ENCODE measurements around the gene HAGHL.
"Not testable (repeated sequence)": the region's sequence is repeated elsewhere in the genome, so short reads cannot be mapped to it uniquely, and the experiment has no call there.

HAGHL gene

DNA sequence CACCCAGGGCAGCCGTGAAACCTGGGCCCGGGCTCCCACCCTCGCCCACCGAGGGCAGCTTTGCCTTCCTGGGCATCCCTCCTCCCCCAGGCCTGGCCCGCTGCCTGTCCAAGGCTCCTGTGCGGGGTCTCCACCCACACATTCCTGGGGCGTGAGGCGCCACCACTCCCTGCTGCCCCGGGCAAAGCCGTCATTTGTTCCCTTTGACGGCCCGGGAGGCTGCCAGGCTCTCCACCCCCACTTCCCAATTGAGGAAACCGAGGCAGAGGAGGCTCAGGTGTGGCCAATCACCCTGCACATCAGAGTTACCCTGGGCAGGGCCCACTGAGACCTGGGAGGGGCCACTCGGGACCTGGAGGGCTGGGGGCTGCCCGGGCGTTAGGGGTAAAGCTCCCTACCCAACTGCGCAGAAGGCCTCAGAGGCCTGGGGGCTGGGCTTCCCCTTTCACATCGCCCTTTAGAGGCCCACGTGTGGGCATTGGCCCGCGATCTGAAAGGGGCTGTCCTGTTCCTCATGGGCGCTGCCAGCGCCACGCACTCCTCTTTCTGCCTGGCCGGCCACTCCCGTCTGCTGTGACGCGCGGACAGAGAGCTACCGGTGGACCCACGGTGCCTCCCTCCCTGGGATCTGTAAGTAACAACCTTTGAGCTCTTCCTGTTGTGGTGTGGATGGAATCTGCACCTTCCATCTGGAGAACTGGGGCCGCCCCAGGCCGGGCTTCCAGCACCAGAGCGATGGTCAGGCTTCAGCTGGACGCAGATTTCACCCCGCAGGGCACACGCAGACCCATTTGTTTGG lies 33.8 kb downstream of the HAGHL start, which contains the start of gene MSLN:
TSS of gene MSLN (plus strand) at position 190 of the 799 bp plus-strand sequence. CDS start 1,947 bp downstream, outside the sequence.
- no peak for DNase-seq

DNA sequence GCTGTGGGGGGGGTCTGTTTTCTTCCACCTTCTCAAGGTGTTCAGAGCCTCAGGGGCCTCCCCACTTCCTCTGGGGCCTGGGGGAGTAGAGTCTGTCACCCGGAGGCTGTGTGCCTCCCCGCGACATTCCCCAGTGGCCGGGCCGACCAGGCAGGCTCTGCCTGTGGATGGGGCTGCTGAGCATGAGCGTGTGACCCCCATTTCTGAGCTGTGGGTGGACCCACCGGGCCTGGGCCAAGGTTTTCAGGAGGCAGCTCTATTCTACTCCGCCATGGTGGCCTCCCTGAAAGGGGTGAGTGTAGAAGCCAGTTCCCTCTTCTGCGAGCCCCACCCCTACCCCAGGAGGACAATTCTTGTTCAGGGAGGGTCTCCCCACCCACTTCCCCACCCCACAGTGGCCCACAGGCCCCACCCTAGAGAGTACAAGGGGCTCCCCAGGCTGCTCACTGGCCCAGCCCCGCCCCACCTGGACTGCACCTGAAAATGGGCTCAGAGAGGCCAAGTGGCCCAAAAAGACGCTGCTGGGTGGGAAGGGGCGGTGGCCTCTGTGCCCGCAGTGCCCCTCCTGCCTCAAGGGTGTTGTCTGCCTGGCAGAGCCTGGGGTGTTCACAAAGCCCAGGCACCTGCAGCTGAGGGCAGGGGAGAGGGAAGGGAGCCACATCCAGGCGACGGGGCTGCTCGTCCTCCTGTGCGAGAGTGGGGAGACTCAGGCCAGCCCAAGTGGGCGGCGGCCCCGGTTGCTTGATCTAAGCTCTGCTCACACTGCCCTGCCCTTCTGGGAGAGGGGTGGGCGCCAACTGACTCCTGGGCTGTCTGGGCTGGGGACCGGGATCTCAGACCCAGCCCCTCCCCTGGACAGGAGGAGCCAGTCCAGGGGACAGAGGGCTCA lies 35.0 kb downstream of the HAGHL start:
- DNase-seq = no peak

DNA sequence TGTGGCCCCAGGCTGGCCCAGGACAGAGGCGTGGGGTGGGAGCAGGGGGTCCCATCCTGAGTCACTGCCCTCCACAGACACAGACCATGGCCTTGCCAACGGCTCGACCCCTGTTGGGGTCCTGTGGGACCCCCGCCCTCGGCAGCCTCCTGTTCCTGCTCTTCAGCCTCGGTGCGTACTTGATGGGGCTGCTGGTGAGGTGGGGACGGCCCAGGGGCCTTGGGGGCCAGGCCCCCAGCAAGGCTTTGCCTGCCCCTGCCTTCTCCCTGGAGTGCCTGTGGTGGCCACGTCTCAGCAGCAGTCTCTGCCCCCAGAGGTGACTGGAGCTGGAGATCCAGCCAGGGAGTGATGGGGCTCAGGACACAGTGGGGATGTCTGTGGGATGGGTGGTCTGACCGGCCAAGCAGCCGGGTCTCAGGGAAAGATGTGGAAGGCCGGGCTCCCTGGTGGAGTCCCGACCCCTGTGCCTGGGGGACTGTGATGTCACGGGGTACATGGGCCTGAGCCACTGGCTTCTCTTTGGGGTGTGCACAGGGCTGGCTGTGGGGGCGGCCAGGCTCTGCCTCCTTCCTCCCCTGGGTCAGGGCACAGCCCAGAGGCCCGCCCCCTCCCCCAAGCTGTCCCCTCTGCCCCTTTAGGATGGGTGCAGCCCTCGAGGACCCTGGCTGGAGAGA lies 35.8 kb downstream of the HAGHL start:
- no peak for DNase-seq

DNA sequence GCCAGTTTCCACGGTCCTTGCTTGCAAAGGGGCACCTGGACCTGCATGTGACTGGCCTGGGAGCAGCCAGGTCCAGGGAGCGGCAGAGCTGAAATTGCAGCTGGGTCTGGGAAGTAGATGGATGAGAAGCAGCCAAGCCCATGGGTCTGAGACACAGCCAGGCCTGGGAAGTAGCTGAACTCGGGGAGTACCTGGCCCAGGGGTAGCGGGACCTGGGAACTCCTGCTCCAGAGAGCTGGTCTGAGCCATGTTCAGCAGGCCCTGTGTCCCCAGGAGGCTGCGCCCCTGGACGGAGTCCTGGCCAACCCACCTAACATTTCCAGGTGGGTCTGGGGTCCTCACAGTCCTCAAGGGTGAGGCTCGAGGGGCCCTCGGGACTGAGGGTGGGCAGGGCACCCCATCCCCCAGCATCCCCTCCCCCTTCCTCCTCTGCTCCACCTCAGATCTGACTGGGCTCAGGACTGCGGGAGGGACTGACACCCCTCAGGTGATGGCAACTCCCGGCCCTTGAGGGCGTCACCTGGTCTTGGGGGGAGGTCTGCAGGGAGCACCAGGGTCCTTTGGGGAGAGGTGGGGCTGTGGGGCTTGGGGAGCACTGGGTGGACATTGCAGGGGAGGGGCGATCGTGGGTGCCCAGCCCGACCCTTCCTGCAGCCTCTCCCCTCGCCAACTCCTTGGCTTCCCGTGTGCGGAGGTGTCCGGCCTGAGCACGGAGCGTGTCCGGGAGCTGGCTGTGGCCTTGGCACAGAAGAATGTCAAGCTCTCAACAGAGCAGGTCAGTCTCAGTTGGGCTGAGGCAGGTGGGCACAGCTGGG lies 36.7 kb downstream of the HAGHL start:
- DNase-seq = no peak

DNA sequence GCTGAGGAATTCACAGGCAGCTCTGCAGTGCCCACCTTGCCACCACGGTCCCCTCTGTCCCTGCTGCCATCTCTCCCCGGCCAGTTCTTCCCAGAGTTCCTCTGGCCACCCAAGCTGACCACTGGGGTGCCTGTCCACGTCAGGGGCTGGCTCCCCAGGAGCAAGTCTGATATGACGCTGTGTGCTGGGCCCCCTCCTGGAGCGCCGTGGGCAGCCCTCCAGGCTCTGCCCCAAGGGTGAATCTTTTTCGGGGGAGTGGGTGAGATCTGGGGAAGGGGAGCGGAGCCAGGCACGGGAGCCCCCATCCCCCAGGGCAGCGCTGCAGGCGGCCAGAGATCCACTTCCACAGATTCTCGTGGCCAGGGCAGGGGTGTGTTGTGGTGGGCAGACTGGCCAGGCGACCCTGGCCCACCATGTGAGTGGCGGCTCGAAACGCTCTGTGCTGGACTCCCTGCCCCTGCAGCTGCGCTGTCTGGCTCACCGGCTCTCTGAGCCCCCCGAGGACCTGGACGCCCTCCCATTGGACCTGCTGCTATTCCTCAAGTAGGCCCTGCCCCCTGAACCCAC lies 37.4 kb downstream of the HAGHL start:
- no peak for DNase-seq

DNA sequence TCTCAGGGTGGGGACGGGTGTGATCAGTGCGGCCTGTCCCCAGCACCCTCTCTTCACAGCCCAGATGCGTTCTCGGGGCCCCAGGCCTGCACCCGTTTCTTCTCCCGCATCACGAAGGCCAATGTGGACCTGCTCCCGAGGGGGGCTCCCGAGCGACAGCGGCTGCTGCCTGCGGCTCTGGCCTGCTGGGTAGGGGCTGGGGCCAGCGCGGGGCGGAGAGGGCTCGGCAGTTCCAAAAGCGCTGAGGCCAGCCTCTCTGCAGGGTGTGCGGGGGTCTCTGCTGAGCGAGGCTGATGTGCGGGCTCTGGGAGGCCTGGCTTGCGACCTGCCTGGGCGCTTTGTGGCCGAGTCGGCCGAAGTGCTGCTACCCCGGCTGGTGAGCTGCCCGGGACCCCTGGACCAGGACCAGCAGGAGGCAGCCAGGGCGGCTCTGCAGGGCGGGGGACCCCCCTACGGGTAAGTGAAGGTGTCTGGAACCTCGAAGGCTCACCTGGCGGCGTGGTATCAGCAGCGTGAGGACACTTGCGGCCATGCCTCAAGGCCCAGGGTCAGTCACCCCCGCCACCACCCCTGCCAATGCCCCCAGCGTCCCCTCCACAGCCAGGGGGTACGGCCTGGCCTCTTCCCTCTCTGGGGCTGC lies 38.1 kb downstream of the HAGHL start:
- no peak for DNase-seq

DNA sequence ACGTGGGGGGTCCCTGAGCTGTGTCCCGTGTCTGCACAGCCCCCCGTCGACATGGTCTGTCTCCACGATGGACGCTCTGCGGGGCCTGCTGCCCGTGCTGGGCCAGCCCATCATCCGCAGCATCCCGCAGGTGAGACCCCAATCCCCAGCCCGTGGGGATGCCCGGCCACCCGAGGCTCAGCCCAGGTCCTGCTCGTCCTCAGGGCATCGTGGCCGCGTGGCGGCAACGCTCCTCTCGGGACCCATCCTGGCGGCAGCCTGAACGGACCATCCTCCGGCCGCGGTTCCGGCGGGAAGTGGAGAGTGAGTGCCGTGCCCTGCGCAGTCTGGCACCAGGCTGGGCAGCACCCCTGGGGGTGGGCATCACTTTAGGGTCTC lies 38.6 kb downstream of the HAGHL start:
- DNase-seq = no peak

DNA sequence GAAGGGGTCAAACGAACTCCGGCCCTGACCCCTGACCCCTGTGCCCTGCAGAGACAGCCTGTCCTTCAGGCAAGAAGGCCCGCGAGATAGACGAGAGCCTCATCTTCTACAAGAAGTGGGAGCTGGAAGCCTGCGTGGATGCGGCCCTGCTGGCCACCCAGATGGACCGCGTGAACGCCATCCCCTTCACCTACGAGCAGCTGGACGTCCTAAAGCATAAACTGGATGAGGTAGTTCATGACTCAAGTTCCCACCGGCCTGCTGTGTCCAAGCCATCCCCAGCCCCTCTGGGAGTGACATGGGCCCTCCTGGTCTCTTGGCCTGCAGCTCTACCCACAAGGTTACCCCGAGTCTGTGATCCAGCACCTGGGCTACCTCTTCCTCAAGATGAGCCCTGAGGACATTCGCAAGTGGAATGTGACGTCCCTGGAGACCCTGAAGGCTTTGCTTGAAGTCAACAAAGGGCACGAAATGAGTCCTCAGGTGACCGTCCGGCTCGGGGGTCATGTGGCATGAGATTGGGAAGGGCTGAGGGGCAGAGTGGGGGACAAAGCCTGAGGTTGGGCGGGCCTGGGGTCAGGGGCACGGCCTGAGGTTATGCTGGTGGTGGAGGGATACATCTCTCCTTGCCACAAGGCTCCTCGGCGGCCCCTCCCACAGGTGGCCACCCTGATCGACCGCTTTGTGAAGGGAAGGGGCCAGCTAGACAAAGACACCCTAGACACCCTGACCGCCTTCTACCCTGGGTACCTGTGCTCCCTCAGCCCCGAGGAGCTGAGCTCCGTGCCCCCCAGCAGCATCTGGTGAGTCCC lies 39.3 kb downstream of the HAGHL start:
- DNase-seq = no peak

DNA sequence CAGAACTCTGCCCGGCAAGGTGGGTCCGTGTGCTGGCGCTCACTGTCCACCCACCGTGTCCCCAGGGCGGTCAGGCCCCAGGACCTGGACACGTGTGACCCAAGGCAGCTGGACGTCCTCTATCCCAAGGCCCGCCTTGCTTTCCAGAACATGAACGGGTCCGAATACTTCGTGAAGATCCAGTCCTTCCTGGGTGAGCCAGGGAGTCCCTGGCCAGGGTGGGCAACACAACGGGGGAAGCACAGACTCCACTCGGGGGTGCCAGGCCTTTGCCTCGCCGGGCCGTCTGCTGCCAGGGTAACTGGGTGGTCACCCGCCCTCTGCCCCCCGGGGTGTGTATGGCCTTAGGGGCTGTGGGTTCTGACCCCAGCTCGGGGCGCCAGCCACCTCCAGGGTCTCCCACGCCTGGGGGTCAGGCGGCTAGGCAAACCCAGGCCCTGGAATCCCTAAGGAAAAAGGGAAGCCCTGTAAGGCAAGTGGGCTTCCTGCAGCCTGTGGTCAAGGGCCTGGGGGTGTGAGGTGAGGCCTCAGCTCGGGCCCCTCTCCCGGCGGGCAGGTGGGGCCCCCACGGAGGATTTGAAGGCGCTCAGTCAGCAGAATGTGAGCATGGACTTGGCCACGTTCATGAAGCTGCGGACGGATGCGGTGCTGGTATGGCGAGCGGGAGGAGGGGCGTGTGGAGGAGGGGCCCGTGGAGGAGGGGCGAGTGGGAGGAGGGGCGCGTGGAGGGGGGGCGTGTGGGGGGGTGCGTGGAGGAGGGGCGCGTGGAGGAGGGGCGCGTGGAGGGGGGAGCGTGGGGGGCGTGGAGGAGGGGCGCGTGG lies 40.1 kb downstream of the HAGHL start:
- DNase-seq = no peak

DNA sequence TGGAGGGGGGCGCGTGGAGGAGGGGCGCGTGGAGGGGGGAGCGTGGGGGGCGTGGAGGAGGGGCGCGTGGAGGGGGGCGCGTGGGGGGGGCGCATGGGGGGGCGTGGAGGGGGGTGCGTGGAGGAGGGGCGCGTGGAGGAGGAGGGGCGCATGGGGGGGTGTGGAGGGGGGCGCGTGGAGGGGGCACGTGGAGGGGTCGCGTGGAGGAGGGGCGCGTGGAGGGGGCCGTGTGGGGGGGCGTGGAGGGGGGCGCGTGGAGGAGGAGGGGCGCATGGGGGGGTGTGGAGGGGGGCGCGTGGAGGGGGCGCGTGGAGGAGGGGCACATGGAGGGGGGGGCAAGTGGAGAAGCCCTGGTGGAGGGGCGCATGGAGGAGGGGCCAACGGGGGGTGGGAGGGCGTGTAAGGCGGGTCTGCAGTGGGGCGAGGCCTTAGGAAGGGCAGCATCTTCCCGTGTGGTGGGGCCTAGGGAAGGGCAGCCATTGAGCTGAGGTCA lies 40.9 kb downstream of the HAGHL start:
- DNase-seq = no peak

DNA sequence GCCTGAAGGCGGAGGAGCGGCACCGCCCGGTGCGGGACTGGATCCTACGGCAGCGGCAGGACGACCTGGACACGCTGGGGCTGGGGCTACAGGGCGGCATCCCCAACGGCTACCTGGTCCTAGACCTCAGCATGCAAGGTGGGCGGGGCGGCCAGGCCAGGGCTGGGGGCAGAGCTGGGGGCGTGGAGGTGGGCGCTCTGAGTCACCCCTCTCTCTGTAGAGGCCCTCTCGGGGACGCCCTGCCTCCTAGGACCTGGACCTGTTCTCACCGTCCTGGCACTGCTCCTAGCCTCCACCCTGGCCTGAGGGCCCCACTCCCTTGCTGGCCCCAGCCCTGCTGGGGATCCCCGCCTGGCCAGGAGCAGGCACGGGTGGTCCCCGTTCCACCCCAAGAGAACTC lies 41.5 kb downstream of the HAGHL start:
- DNase-seq = no peak

DNA sequence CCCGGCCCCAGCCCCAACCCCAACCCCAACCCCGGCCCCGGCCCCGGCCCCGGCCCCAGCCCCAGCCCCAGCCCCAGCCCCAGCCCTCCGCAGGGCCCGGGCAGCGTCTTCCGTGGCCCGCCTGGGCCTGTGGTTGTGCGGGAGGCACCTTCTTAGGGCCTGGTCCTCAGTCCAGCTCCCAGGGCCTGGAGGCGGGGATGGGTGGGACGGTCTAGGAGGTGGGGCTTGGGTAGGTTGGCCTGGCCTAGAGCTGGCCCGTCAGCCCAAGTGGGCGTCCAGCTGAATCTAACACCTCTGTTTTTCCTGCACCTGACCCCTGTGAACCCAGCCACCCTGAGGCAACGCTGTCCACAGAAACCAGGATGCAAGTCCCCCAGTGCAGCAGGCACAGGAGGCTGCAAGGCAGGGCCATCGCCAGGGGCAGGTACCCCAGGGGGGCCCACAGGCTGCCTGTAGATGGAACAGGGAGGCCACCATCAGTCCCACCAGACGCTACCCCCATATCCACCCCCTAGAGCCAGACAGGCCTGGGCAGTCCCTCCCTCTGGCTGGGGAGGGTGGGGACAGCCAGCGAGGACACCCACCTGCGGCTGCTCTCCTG lies 42.4 kb downstream of the HAGHL start:
- DNase-seq = no peak

DNA sequence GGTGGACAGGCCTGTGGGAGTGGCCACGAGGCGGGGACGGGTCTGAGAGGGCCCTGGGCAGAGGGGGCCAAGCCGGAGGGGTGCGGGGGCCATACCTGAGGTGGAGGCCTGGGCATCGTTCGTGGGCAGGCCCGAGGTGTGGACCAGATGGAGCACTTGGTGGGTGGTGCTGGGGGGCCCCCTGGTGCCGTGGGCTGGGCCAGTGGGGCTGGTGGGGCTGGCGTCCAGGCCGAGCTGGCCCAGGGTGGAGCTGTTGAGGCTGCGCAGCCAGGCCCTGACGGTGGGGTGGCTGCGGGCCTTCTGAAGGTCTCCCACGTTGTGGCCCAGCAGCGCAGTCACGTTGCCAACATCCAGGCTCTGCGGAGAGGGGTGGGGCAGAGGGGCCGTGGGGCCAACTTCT lies 43.0 kb downstream of the HAGHL start:
- DNase-seq = no peak

DNA sequence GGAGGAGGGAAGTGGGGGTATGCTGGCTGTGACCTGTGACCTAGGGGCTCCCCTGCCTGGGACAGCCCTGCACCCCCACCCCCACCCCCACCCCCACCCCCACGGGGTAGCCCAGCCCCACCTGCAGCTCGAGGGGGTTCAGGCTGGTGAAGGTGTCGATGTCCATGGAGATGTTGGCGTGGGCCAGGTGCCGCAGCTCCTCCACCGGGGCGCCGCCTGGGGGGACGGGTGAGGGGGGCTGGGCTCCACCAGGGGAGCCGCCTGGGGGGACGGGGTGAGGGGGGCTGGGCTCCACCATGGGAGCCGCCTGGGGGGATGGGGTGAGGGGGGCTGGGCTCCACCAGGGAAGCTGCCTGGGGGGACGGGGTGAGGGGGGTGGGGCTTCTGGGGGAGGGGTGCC lies 43.5 kb downstream of the HAGHL start:
- DNase-seq = no peak

DNA sequence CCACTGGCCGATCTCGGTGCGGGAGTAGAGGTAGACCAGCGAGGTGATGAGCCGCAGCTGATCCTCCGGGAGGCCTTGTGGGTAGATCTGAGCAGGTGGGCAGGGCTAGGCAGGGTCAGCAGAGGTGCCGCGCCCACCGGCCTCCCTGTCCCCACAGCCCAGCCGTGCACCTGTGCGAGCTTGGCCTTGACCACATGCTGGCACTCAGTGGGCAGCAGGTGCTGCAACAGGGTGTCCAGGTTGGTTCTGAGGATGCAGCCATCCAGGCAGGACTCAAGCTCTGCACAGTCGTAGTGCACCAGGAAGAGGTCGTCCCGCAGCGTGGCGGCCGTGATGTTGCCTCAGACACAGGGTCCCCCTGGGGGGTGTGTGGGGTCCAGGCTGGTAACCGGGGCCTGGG lies 46.1 kb downstream of the HAGHL start:
- no peak for DNase-seq

DNA sequence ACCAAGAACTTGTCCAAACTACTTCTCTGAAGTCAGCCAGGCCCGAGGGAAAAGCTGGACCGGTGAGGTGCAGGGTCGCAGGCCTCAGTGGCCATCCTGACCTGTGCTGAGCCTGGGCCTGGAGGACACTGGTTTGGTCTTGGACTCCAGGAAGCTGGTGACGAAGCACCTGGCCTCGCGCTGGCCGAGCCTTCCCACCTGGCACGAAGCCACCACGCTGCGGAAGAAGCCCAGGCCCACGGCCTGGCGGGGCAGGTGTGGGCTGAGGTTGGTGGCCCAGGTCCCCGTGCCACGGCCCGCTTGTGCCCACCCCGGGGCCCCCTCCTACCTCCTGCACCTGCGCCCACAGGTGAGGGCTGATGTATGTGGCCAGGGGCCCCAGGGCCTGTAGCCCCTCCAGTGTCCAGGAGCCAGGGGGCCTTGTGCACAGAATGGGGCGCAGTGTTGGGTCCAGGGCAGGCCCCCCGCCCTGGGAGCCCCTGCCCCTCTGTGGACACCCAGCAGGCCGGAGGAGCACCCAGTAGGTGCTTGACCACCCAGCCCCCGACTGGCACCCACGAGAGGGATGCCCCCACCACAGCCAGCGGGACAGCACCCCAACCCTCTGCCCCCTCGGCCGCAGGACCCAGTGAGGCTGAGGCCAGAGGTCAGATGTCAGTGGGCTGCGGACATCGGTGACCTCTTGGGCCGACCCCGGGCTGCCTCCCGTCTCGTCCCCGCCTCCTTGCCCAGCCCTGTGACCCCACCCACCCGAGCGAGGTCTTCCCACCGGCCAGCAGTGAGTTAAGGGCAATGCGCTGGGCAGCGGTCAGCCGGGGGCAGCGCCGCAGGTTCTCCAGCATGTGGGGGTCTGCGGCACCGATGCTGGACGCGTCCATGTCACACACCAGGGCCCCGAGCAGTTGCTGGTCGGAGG lies 47.4 kb downstream of the HAGHL start:
- no peak for DNase-seq

DNA sequence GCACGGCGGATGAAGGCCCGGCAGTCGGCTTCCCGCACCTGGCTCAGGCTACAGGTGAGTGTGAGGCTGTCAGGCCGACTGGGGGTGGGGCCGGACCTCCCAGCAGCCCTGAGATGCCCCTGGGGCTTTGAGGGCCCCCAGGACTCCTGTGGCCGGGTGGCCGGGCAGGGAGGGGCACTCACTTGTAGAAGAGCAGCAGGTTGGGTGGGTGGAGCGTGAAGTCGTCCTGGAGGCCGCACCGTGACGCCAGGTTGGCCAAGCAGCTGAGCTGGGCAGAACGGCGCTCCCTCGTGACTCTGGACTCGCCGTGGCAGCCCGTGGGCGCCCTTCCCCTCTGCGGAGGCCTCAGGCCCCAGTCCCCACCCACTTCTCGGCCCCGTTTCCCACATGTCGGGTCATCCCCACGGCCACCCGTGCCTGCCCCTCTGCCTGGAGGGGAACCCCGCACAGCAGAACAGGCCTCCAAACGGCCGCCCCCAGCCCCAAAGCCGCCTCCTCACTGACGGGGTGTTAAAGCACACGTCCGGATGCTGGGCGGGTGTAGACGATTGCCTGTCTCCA lies 48.4 kb downstream of the HAGHL start:
- no peak for DNase-seq

DNA sequence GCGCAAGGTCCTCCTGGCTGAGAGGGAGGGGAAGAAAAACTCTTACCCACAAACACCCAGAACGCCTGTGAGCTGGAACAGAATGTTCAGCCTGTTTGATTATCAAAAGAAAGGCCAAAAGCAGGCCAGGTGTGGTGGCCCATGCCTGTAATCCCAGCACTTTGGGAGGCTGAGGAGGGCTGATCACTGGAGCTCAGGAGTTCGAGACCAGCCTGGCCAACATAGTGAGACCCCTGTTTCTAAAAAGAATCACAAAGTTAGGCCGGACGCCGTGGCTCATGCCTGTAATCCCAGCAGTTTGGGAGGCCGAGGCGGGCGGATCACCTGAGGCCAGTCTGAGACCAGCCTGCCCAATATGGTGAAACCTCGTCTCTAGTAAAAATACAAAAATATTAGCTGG lies 49.4 kb downstream of the HAGHL start:
- DNase-seq = not testable (repeated sequence)

All from activated T-cell treated with anti-CD3 and anti-CD28 coated beads, Interleukin-2, amount 50 U/mL, for 1 hour (primary cell).